ENCODE data around the gene SAG.
"Not testable (repeated sequence)": the region's sequence is repeated elsewhere in the genome, so short reads cannot be mapped to it uniquely, and the experiment has no call there.

SAG gene

GRCh38 chr2:233358335-233358734 lies 50.7 kb downstream of the SAG start:
- no peak for DNase-seq

GRCh38 chr2:233358947-233359346 lies 51.3 kb downstream of the SAG start:
- no peak for DNase-seq

- no peak for DNase-seq
Observed at GRCh38 chr2:233359823-233360222, 52.2 kb downstream of the SAG start.

GRCh38 chr2:233360771-233361176 lies 53.2 kb downstream of the SAG start:
- no peak for DNase-seq

- DNase-seq, result no peak
Observed at GRCh38 chr2:233361297-233361696, 53.7 kb downstream of the SAG start.

GRCh38 chr2:233362742-233363141 lies 55.1 kb downstream of the SAG start:
- DNase-seq, result no peak

GRCh38 chr2:233363744-233364235 lies 56.2 kb downstream of the SAG start:
- DNase-seq, result no peak

GRCh38 chr2:233365861-233366520 lies 58.4 kb downstream of the SAG start:
- DNase-seq, result no peak

- no peak for DNase-seq
Observed at GRCh38 chr2:233367586-233367985, 60.0 kb downstream of the SAG start.

GRCh38 chr2:233368756-233369155 lies 61.1 kb downstream of the SAG start:
- no peak for DNase-seq

- DNase-seq, result no peak
Observed at GRCh38 chr2:233369462-233369861, 61.8 kb downstream of the SAG start.

GRCh38 chr2:233369897-233370685 lies 62.5 kb downstream of the SAG start:
- no peak for DNase-seq

GRCh38 chr2:233371641-233372040 lies 64.0 kb downstream of the SAG start:
- DNase-seq, result no peak

GRCh38 chr2:233372855-233373254 lies 65.2 kb downstream of the SAG start:
- no peak for DNase-seq

- no peak for DNase-seq
Observed at GRCh38 chr2:233373316-233373715, 65.7 kb downstream of the SAG start.

GRCh38 chr2:233374776-233375175 lies 67.2 kb downstream of the SAG start:
- not testable (repeated sequence) for DNase-seq

- DNase-seq, result no peak
Observed at GRCh38 chr2:233375490-233376314, 68.1 kb downstream of the SAG start.

- DNase-seq, result no peak
Observed at GRCh38 chr2:233379034-233379433, 71.4 kb downstream of the SAG start.

GRCh38 chr2:233379441-233379840 lies 71.8 kb downstream of the SAG start:
- no peak for DNase-seq

GRCh38 chr2:233380132-233380895 lies 72.7 kb downstream of the SAG start:
- peak; percentile 55 for DNase-seq

- no peak for DNase-seq
Observed at GRCh38 chr2:233380995-233381637, 73.5 kb downstream of the SAG start.

- DNase-seq, result no peak
Observed at GRCh38 chr2:233381638-233381995, 74.0 kb downstream of the SAG start.
